ENCODE data around the gene ABHD8. TPM values are rescaled to one million over a fixed set of nuclear protein-coding genes. Genes with fewer than 3 reads are reported as not detected.
A peak's percentile ranks its signal among the peaks of the same experiment; 100 is the strongest.

The ABHD8 gene
- total and polyA plus RNA-seq, 2 experiments from 2014 or later: 5.5 to 16.5 TPM

DNA sequence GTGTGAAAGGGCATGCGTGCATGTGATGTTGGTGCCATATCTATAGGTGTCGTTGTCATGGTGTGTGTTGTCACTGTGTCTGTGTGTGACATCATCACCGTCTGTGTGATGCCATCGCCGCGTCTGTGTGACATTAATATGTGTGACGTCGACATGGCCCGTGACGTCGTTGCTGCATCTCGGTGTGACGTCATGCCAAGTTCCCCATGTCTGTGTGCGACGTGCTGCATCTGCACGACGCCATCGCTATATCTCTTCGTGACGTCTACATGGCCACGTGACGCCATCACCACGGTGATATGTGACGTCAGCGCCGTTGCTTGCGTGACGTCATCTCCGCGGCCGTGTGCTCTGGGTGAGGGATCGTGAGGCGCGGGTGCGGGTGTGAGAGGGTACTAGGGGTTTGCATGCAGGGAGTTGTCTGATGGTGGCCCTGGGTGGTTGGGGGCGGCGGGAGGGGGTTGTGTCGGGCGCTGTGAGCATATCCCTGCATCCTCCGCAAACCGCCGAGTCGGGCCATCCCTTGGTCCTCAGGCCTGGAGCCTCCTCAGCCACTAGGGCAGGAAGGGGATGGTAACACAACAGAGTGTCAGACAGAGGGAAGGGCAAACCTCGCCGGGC is 48.7 kb upstream of the ABHD8 start:
- no peak overlapping the region for H3K4me2 ChIP-seq
- no peaks in the 10 kb centered on the region for H3K36me3 ChIP-seq (ENCODE audit: insufficient read depth)
- H3K4me1 ChIP-seq (ENCODE audit: insufficient read depth): peaks cover 6% of the 10 kb centered on the region; the same call in 1 of the 2 replicates
- H3K4me3 ChIP-seq: no peak overlapping the region
- no peak overlapping the region for H3K27ac ChIP-seq (ENCODE audit: low read depth)
- no peak overlapping the region for H3K27ac Mint-ChIP-seq
- no peaks in the 10 kb centered on the region for H3K27me3 ChIP-seq (ENCODE audit: insufficient read depth)
- H3K4me1 Mint-ChIP-seq: peaks cover 18% of the 10 kb centered on the region
- H3K9me3 Mint-ChIP-seq: no peaks in the 10 kb centered on the region
- peaks cover 22% of the 10 kb centered on the region for H3K27me3 Mint-ChIP-seq (ENCODE audit: insufficient read depth, low read depth, poor library complexity)
- no peak for ATAC-seq
- H3K4me3 Mint-ChIP-seq: no peak overlapping the region
- H3F3A ChIP-seq (replicated peaks; ENCODE audit: low read depth): no peaks in the 10 kb centered on the region
- H3K36me3 Mint-ChIP-seq (ENCODE audit: low read depth): no peaks in the 10 kb centered on the region
- no peaks in the 10 kb centered on the region for H4K20me1 ChIP-seq (replicated peaks; ENCODE audit: insufficient read depth)
- TF ChIP-seq ZNF114 (CRISPR knock-in tag; IDR thresholded peaks at IDR 0.05) (no peak), CREB1 (CRISPR knock-in tag; IDR thresholded peaks at IDR 0.05; ENCODE audit: low read depth) (0 out of 2 replicates have a peak, but pooled peaks have one; percentile 61)
- no peak for DNase-seq (ENCODE audit: low spot score)
- no peaks in the 10 kb centered on the region for H3K79me2 ChIP-seq (replicated peaks; ENCODE audit: insufficient read depth)
- no peak overlapping the region for H2AFZ ChIP-seq
- H3K9me2 ChIP-seq (ENCODE audit: insufficient read depth): no peaks in the 10 kb centered on the region

DNA sequence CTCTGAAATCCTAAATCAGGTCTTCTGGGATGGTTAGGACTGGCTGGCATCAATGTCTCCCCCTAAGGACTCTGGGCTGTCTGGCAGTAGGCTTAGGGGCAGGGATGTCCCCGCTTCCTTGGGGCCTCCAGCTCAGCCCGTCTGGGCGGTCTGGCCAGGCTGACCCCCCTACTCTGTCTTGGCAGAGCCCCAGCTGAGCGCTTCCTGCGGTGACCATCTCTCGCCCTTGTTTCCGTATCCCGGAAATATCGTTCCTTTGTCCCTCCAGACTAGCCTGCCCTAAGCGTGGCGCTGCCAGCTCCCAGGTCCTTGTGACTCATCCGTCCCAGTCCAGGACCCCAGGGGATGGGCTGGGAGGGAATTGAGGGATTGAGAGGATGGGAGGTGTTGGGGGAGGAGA is 45.5 kb upstream of the ABHD8 start:
- peak overlapping the region; percentile 82; the same call in 1 of the 2 replicates for H2AFZ ChIP-seq

More for the DNA sequence above, 45.5 kb upstream of the ABHD8 start:
- no peaks in the 10 kb centered on the region for H3F3A ChIP-seq (replicated peaks; ENCODE audit: low read depth)
- H3K9me3 Mint-ChIP-seq: no peaks in the 10 kb centered on the region
- H3K9me2 ChIP-seq (ENCODE audit: insufficient read depth): no peaks in the 10 kb centered on the region
- H3K27ac Mint-ChIP-seq: no peak overlapping the region
- peaks cover 6% of the 10 kb centered on the region; the same call in 1 of the 2 replicates for H3K4me1 ChIP-seq (ENCODE audit: insufficient read depth)
- no peaks in the 10 kb centered on the region for H4K20me1 ChIP-seq (replicated peaks; ENCODE audit: insufficient read depth)
- peaks cover 3% of the 10 kb centered on the region; the same call in 1 of the 3 replicates for H3K36me3 Mint-ChIP-seq (ENCODE audit: low read depth)
- no peaks in the 10 kb centered on the region for H3K36me3 ChIP-seq (ENCODE audit: insufficient read depth)
- H3K4me1 Mint-ChIP-seq: peaks cover 18% of the 10 kb centered on the region
- peaks cover 27% of the 10 kb centered on the region for H3K27me3 Mint-ChIP-seq (ENCODE audit: insufficient read depth, low read depth, poor library complexity)
- H3K27me3 ChIP-seq (ENCODE audit: insufficient read depth): no peaks in the 10 kb centered on the region
- DNase-seq (ENCODE audit: low spot score) (peak; percentile 77), ATAC-seq (peak; percentile 54)
- no peaks in the 10 kb centered on the region for H3K79me2 ChIP-seq (replicated peaks; ENCODE audit: insufficient read depth)
- H3K4me2 ChIP-seq: peak overlapping the region; percentile 58
- peak overlapping the region; percentile 40 for H3K4me3 ChIP-seq
- no peak overlapping the region for H3K27ac ChIP-seq (ENCODE audit: low read depth)
- H3K4me3 Mint-ChIP-seq: no peak overlapping the region; the same call in 2 of the 3 replicates
- 0 out of 4 replicates have a peak, but pooled peaks of 1 of the 2 experiments have one; percentile 1 for TF ChIP-seq CTCF (conservative IDR thresholded peaks at IDR 0.05; ENCODE audit: low read depth in 2 of 2)
- no peak for TF ChIP-seq ZNF462 (CRISPR knock-in tag; IDR thresholded peaks at IDR 0.05)
